NCI-H526 (cell line): ENCODE results near the gene TRIM2.

Experiments used
- DNase-seq, 2 experiments: peaks; one replicate each; lab custom pipeline; 2025; lab: John Stamatoyannopoulos, UW

The TRIM2 gene

DNA sequence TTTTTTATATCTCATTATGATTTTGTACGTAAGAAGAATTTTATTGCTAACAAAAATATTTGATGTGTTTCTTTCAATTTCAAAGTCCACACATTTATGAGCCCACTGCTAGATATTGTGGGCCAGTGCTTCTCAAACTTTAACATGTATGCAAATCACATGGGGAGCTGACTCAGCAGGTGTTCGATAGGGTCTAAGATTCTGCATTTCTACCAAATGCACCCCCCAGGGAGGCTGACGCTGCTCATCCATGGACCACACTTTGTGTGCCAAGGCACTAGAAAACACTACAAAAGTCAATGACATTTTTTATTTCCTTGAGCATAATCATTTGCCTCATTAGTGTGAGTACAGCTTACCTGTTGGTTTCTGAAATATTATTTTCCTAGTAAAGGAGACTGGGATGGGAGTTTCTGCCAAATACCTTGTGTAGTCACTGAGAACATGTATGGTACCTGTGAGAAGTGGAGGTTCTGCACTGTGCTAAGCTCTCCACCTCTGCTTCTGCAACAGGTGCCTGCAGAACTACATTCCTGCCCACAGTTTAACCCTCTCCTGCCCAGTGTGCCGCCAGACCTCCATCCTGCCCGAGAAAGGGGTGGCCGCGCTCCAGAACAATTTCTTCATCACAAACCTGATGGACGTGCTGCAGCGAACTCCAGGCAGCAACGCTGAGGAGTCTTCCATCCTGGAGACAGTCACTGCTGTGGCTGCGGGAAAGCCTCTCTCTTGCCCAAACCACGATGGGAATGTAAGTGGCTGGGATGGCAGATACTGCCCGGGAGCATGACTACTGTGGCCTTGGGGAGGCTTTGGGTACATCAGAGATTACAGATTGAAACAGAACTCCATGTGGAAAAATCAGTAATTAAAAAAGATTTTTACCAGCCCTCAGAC, 71.4 kb downstream of the TRIM2 start:
- DNase-seq: no peak

DNA sequence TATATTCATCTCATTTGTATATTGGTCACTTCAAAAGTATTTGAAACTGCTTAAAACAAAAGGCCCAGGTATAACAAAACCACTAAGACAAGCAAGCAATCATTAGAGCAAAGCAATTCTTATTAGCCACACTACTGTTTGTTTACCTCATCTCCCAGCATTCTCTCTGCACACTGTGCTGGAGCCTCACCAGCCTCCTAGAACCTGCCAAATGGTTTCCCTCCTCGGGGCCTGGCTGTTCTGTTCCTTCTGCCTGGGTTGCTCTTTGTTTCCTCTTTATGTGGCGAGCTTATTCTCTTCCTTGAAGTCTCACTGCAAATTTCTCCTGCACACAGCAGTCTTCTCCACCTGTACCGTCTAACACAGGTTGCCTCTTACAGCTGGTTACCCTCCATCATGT, 72.7 kb downstream of the TRIM2 start:
- DNase-seq: no peak

DNA sequence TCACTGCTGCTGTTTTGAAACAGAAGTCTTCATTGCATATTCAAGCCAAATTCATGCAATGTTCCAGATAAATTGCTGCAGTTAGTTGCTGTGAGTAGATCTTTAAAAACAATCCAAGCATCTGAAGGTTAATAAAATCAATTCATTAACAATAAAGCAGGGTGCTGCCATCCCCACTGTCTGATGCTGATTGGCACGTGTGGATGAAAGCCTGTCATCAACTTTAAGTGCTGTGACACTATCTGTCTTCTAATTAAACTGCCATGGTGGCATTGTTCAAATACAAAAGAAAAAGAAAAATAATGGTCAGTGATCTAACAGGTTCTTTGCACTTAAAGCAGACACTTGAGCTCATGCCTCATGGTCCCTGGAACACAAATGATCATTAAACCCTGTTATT, 77.2 kb downstream of the TRIM2 start:
- no peak for DNase-seq

DNA sequence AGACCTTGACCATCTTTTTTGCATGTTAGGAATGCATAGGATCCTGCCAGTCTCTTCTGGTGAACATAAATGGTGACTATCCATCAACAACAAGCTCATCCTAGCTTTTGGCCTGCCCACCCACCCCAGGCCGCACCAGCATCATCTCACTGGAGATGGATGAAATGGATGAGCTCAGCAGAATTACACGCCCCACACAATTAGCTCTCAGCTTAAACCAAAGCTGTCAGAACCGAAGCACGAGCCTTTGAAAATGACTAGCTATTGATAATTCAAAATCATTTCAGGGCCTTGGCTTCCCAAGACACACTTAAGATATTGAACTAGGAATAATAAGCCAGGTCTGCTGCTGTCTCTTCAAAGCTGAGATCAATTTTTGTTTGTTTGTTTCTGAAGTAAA, 77.8 kb downstream of the TRIM2 start:
- DNase-seq: no peak

DNA sequence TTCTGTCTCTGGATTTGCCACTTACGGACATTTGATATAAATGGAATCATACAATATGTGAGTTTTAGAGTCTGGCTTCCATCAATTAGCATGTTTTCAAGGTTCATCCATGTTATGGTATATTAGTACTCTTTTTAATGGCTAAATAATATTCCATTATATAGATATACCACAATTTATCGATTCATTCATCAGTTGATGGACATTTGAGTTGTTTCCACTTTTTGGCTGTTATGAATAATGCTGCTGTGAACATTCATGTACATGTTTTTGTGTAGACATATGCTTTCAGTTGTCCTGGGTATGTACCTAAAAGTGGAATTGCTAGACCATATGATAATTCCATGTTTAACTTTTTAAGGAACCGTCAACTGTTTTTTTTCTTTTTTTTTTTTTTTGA, 79.0 kb downstream of the TRIM2 start:
- no peak for DNase-seq

DNA sequence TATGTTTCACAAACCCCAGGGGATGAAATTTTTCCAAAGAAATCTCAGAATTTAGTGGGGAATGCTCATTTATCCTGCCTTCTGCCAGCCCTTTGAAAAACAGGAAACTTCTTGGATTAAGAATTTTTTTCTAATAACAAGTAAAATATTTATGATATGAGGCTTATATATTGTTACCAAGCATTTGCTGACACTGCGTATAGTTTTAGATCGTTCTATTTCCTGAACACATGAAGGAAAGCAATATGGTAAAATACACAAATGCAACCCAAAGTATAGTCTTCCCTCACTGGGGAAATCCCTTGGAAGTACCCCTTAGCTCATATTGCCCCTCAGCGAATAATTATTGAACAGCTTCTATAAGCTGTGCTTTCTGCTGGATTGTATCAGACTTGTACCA, 85.9 kb downstream of the TRIM2 start:
- no peak for DNase-seq

DNA sequence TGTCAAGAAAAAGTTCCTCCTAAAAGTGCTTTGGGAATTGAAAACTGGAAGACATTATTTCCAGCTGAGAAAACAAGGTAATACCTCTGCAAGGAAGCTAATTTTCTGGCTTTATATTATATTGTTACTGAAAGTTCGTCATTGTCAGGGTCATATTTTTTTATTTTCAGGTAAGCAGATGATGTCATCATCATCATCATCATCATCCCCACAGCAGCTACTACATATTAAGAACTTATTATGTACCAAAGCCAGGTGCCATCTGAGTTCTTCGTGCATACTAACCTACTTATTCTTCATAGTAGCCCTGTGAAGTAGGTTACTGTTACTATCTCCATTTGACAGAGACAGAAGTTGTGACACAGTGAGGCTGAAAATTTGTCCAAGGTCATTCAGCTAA, 87.3 kb downstream of the TRIM2 start:
- no peak for DNase-seq

DNA sequence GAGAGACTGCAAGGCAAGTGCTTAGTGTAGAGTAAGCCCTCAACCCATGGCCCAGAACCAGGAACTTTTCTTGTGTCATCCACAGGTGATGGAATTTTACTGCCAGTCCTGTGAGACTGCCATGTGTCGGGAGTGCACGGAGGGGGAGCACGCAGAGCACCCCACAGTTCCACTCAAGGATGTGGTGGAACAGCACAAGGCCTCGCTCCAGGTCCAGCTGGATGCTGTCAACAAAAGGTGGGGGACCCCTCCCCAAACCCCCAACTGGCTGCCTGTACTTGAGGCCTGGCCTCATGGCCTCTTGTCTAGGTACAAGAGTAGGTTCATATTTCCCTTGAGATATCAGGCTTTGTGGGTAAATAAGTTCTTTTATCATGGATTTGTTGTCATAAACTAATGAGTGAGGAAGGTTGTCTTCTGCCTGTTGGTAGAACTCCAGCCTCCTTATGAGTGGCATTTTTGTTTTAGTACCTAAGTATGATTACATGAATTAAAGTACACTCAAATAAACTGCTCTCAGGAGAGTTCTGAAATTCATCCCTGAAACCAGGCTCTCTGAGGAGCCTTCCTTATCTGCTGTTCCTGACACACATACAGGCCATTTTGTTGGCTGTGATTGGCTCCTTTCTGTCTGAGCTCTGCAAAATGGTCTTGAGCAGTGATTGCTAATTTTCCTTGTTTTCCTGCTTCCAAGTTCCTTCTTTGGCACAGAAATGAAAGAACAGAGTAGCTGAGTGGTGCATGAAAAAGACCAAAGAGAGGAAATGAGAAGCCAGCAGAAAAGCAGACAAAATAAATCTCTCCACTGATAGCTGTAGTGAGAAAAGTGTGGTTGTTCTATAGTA, 88.9 kb downstream of the TRIM2 start:
- no peak for DNase-seq

DNA sequence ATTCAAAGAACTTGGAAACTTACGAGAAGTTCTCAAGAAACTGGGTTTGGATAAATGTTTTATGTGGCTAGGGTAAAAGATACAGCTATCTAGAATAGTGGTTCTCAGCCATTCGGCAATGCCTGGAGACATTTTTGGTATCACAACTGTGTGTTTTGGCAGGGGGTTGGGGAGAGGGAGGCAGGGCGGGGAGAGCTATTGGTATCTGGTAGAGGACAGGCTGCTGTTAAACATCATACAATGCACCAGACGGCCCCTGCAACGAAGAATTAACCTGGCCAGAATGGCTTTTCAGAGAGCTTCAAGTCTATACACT, 89.5 kb downstream of the TRIM2 start:
- no peak for DNase-seq

DNA sequence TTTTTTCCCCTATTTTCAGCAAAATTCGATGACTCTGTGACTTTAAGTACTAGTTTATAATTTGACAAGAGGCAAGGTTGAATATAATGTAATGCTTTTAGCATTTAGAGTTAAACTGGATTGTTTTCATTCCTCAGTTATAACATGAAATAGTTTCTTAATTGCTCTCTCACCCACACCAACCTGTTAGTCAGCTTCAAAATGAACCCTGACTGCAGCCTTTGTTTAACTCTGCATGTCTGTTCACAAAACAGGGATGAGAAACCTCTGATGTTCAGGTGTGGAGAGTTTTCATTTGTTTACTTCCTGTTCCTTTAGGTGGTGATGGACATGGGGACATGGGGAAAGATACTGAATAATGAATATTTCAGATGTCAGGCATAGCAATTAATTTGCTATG, 90.4 kb downstream of the TRIM2 start:
- no peak for DNase-seq

DNA sequence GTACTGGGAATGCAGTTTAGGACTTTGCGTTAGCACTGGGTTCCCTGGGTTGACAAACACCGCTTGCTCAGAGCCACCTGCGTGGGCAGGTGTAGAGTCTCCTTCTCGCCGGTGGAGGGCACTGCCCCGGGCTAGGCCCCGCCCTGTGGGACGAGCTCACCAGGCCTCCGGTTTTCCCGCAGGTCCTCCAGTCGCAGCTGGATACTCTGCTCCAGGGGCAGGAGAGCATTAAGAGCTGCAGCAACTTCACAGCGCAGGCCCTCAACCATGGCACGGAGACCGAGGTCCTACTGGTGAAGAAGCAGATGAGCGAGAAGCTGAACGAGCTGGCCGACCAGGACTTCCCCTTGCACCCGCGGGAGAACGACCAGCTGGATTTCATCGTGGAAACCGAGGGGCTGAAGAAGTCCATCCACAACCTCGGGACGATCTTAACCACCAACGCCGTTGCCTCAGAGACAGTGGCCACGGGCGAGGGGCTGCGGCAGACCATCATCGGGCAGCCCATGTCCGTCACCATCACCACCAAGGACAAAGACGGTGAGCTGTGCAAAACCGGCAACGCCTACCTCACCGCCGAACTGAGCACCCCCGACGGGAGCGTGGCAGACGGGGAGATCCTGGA, 91.0 kb downstream of the TRIM2 start:
- DNase-seq: no peak

DNA sequence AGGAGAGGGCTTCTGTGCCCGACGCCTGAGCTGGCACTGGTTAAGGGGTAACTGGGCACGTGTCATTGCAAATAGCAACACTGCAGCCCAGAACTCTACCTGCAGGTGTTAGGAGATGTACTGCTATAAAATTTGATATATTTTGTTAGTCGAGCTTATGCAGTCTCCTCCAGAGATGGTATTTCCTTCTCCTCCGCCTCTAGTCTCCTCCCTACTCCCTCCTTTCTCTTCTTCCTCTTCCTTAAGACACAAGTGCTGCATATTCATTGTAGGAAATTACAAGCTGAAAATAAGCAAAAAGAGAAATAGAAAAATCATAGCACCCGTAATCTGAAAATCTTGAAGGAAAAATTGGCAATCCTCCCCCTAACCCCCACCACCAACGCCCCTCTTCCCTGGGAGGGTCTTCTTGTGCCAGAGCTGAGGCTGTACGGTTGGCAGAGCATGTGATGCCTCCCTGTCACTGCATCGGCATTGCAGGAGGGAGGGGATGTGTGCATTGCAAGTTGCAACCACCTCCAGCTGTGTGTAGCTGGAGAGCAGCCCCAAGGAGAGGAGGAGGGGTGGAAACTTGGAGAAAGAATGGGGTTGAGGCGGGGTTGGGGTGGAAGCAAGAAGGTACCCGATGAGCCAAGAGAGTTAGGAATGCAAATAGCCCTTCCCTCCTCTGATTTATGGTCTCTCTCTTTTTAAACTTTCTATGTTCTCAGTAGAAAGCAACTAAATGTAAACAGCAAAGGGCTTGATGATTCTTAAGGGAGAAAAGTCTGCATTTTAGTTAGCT, 92.0 kb downstream of the TRIM2 start:
- DNase-seq: no peak

DNA sequence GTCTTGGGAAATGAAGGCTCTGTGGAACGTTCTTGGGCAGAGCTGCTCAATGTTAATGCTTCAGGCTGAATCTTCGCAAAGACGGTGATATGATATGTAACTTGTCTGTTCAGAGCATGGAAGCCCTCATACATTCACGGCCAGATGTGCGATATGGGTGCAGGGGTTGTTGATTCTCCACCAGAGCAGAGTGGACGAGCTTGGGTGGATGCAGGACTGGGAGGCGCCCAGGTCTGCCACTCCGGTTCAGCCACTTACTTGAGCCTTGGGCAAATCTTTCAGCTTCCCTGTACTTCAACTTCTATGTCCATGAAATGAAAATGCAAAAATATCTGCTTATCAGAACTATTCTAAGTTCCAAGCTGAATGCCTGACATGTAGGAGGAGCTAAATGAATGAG, 92.9 kb downstream of the TRIM2 start:
- no peak for DNase-seq

DNA sequence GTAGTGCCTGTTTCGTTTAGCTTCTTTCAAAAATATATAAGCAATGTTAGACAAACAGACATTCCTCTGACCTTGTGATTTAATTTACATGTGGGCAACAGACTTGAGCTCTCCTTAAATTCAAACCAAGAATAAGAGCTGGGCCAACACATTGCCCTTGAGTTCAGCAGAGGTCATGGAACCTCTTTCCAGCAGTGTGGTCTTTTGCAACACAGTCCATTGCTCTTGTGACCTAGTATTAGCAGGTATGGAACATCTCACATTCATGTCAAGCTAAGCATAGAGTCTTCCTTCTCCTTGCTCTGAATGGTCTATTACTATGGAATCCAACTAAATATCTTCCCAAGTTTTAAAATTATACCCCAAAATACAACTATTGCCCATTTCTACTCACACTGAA, 106.5 kb downstream of the TRIM2 start:
- DNase-seq: no peak

DNA sequence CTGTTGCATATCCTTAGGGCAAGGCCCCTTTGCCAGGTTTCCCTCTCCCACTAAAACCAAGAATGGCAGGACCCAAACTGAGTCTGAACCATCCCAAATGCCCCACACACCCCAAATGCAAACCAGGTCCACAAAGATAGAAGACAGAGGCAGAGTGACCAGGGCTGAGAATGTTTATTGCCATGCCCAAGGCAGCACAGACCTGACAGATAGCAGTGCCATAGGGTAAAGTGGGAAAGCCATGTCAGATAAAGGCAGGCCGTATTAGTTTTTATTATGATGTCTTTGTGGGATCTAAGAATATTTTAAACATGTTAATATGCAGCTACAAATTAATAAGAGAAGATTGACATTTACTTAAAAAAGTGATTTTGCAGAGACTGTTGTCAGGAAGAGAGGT, 110.7 kb downstream of the TRIM2 start:
- no peak for DNase-seq

DNA sequence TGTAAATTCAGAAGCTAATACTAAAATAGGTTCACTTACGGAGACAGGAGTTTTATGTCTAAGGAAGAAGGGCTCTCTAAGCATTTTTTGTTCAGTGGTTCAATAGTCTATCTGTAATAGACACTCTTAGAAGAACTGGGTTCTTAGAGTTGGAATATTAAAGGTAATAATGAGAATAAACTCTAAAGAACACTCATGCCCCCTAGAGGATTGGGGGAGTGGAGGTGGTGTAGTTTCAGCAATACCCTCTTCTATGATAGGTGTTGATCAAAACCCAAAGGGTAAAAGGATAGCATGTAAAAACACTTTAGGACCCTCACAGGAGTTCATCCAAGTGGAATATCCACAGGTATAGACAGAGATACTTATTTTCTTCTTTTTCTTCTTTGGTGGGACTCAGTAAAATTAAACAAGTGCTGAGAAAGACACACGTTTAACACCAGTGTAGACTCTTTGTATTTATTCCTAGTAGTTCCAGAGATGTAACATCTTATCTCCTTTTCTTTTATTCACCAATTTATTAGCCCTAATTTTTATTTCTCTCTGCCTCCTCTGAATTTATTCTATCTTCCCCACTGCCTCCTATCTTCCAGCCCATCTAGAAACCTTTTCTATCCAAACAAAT, 114.6 kb downstream of the TRIM2 start:
- DNase-seq: peak; percentile 34 to 65

DNA sequence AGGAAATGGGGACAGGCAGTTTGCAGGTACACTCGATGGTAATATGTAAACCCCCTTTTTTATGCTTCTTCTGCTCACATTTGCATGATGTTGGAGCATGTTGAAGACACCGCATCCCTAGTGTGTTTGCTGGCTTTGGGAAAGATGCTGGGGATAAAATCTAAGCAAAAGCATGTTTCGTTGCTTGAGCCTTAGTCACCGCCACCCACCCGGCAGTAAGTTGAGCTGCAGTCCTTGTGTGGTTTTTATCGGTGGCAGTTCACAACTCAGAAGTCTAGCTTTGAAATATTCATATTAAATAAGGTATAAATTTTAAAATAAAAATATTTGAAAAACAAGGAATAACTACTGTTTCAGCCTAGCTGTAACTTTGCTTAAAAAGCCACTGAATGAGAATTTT, 118.5 kb downstream of the TRIM2 start:
- peak in 1 of 2 experiments; percentile 13 for DNase-seq

DNA sequence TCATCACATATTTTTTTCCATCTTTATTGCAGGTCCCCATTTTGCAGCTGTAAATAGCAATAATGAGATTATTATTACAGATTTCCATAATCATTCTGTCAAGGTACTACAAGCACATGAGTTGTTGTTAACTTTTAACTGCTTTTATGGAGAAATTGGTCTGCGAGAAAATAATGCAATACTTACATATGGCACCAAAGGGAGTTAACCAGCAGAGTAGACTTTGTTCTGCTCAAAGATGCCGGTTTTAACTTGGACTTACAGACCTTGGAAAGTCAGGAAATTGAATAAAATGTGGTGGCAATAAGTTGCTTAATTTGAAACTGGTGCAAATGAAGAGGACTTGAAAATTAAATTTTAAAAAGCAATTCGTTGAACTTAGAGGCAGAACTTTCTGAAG, 119.8 kb downstream of the TRIM2 start:
- DNase-seq: no peak

DNA sequence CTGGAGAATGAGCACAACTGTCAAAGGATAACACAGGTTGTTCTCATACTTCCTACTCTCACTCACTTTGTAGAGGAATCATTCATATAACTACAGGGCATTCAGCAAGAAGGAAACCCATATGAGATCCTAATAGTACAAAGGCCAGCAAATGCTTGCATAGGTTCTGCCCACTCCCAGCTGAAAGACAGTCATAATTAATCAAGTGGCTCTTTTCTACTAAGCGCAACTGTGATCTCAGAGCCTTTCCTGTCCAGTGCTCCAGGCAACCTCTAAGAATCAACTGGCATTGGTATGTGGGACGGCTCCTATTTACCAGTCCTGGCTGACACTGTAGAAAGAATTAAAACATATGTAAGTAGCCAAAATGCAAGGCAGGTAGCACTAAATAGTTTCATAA, 121.3 kb downstream of the TRIM2 start:
- DNase-seq: no peak

DNA sequence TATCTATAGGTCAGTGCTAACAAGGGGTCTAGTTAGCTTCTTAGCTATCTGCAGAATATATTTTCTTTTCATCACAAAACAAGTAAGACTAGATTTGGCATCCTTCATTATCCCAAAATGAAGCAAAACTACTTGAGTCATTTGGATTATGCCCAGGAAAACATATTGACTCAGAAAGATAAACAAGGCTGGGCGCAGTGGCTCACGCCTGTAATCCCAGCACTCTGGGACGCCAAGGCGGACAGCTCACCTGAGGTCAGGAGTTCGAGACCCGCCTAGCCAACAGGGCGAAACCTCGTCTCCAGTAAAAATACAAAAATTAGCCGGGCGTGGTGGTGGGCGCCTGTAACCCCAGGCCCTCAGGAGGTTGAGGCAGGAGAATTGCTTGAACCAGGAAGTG, 122.3 kb downstream of the TRIM2 start:
- no peak for DNase-seq

DNA sequence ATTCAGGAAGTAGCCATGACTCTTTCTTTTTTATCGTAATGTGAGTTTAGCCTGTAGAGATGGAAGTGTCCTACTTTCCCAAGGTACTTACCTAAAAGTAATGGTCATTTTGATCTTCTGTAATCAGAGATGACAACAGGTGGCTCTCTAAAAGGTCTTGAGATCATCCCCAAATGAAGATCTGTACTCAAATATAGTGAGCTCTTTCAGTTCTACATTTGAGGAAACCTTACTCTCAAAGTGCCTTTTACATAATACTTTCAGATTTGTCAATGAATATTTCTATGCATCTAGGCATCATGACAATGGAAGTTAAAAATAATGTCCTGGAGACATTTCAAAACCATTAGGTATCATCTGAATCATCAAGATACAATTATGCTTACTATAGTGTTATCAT, 123.0 kb downstream of the TRIM2 start:
- no peak for DNase-seq

DNA sequence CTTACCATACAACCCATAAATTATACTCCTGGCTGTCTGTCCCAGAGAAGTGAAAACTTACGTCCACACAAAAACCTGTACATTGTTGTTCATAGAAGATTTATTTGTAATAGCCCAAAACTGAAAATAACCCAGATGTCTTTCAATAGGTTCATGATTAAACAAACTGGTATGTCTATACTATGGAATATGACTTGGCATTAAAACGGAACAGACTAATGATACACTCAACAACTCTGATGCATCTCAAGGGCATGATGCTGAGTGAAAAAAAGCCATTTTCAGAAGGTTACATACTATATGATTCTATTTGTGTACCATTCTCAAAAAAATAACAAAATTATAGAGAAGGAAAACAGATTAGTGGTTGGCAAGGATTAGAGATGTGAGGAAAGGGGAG, 128.7 kb downstream of the TRIM2 start:
- DNase-seq: no peak
